ENCODE data around the gene TCF19.
A peak's percentile ranks its signal among the peaks of the same experiment; 100 is the strongest.
"Not testable (repeated sequence)": the region's sequence is repeated elsewhere in the genome, so short reads cannot be mapped to it uniquely, and the experiment has no call there.

Gene TCF19

GRCh38 chr6:31162463-31163165, 4.2 kb downstream of the TCF19 start:
- no peak for DNase-seq

GRCh38 chr6:31163922-31164321, 5.5 kb downstream of the TCF19 start:
- no peak for DNase-seq

- DNase-seq, result not testable (repeated sequence)
Measured at GRCh38 chr6:31164475-31165063, 6.2 kb downstream of the TCF19 start.

- not testable (repeated sequence) for DNase-seq
Measured at GRCh38 chr6:31165064-31165832, 6.9 kb downstream of the TCF19 start.

- no peak for DNase-seq
Measured at GRCh38 chr6:31165986-31166385, 7.6 kb downstream of the TCF19 start.

GRCh38 chr6:31168606-31169005, 10.2 kb downstream of the TCF19 start:
- DNase-seq, result no peak

GRCh38 chr6:31169123-31169857, 10.9 kb downstream of the TCF19 start:
- no peak for DNase-seq

- not testable (repeated sequence) for DNase-seq
Measured at GRCh38 chr6:31169858-31170599, 11.6 kb downstream of the TCF19 start.

GRCh38 chr6:31170600-31170881, 12.2 kb downstream of the TCF19 start, which contains the start of gene POU5F1:
Gene POU5F1 (minus strand): TSS chr6:31170682. CDS start chr6:31170620, 62 bp downstream.
- no peak for DNase-seq

- no peak for DNase-seq
Measured at GRCh38 chr6:31170987-31171671, 12.7 kb downstream of the TCF19 start.

GRCh38 chr6:31171931-31172905, 13.8 kb downstream of the TCF19 start:
- DNase-seq, result no peak

GRCh38 chr6:31172973-31173384, 14.6 kb downstream of the TCF19 start:
- no peak for DNase-seq

- DNase-seq, result no peak
Measured at GRCh38 chr6:31173406-31173805, 15.0 kb downstream of the TCF19 start.

GRCh38 chr6:31174378-31174777, 16.0 kb downstream of the TCF19 start:
- no peak for DNase-seq

GRCh38 chr6:31175971-31176370, 17.6 kb downstream of the TCF19 start:
- no peak for DNase-seq

- no peak for DNase-seq
Measured at GRCh38 chr6:31178143-31179041, 20.0 kb downstream of the TCF19 start.

GRCh38 chr6:31179042-31179386, 20.6 kb downstream of the TCF19 start:
- DNase-seq, result no peak

- DNase-seq, result no peak
Measured at GRCh38 chr6:31179896-31180295, 21.5 kb downstream of the TCF19 start.

GRCh38 chr6:31180500-31180899, 22.1 kb downstream of the TCF19 start:
- peak; percentile 66 for DNase-seq

- DNase-seq, result not testable (repeated sequence)
Measured at GRCh38 chr6:31183287-31183686, 24.9 kb downstream of the TCF19 start.

Data from central memory CD4-positive, alpha-beta T cell (primary cell).